HCT116 (cell line): Measurements from ENCODE around the gene RBKS. TPM values are rescaled to one million over a fixed set of nuclear protein-coding genes. Genes with fewer than 3 reads are reported as not detected.

Source experiments
- ATAC-seq: fragments of 200-7000 bp; cut with Tn5 transposase; 2 replicates; pipeline ENCODE4 v1.9.1; 2020; ENCODE audit warnings: mild to moderate bottlenecking, moderate library complexity
- BruUV-seq: library from RNA; stranded (reverse); fragments of 400-500 nt; replicated peaks from 2 replicates; lab custom pipeline; 2021; lab: Mats Ljungman, UMichigan
- CTCF ChIA-PET: fragments of 300-600 bp; sonication (Branson Sonifier 250); formaldehyde crosslinking; loops from one replicate; lab custom pipeline; 2021; ENCODE audit warnings: antibody characterized with exemption; lab: Charles Lee
- POLR2A ChIA-PET: fragments of 300-600, 350-600 bp; sonication (Branson Sonifier 250); formaldehyde crosslinking; loops from one replicate; lab custom pipeline; 2021; ENCODE audit warnings: antibody characterized with exemption; lab: Charles Lee
- RAD21 ChIA-PET, 2 experiments: fragments of 300-600 bp; sonication (Branson Sonifier 250); formaldehyde crosslinking; loops; one replicate each; lab custom pipeline; 2023; ENCODE audit warnings: low total read pairs in 2 of 2; ENCODE audit not compliant: uncharacterized antibody in 2 of 2, unreplicated experiment in 2 of 2, low non-redundant PET in 1 of 2; lab: Charles Lee
- DNase-seq: peaks from one replicate; pipeline ENCODE4 v3.0.0-alpha.2; 2010; ENCODE audit warnings: low read depth, low spot score
- H2AFZ ChIP-seq: fragments of 200-600 bp; shearing (Covaris generic), sonication (generic); 2 replicates; pipeline ENCODE4 v1.6.1; 2017; ENCODE audit warnings: low read depth, mixed run types, mixed read lengths, antibody characterized with exemption, low read length; ENCODE audit not compliant: poor library complexity, severe bottlenecking
- H3K27ac ChIP-seq: 2 replicates; pipeline ENCODE4 v1.5.1; 2012; ENCODE audit warnings: low read depth, low read length
- H3K27me3 ChIP-seq: fragments of 200-600 bp; sonication (generic); 2 replicates; pipeline ENCODE4 v1.6.1; 2016; ENCODE audit warnings: mixed run types, low read length, mixed read lengths; ENCODE audit not compliant: insufficient read depth
- H3K36me3 ChIP-seq, 2 experiments: fragments of 200-500 bp in 1 of 2; fragments of 200-600 bp in 1 of 2; sonication (Bioruptor generic) in 1 of 2; sonication (generic) in 1 of 2; 2 replicates each; pipeline versions ENCODE4 v1.5.1 to v1.6.1; 2014 to 2016; ENCODE audit warnings: low read length in 2 of 2, inconsistent platforms in 1 of 2, mixed read lengths in 1 of 2, mixed run types in 1 of 2; ENCODE audit not compliant: insufficient read depth in 2 of 2, control insufficient read depth in 1 of 2
- H3K4me1 ChIP-seq, 2 experiments: fragments of 200-600 bp in 1 of 2; sonication (generic) in 1 of 2; 2 replicates each; pipeline versions ENCODE4 v1.5.1 to v1.6.1; 2012 to 2017; ENCODE audit warnings: low read length in 2 of 2, inconsistent platforms in 1 of 2, mild to moderate bottlenecking in 1 of 2, mixed read lengths in 1 of 2, mixed run types in 1 of 2, moderate library complexity in 1 of 2; ENCODE audit not compliant: insufficient read depth in 2 of 2, control insufficient read depth in 1 of 2
- H3K4me2 ChIP-seq: fragments of 200-600 bp; sonication (generic); 2 replicates; pipeline ENCODE4 v1.6.1; 2017; ENCODE audit warnings: mixed run types, low read length, mixed read lengths
- H3K4me3 ChIP-seq, 2 experiments: fragments of 200-600 bp in 1 of 2; sonication (generic) in 1 of 2; replicated peaks in 1 of 2; 2 replicates each; pipeline ENCODE4 v1.5.1; 2011 to 2016; ENCODE audit warnings: low read length in 2 of 2, control low read depth in 1 of 2, low read depth in 1 of 2, mild to moderate bottlenecking in 1 of 2, mixed read lengths in 1 of 2, mixed run types in 1 of 2
- H3K79me2 ChIP-seq: fragments of 200-600 bp; sonication (generic); 2 replicates; pipeline ENCODE4 v1.6.1; 2017; ENCODE audit warnings: mild to moderate bottlenecking, mixed run types, low read length, moderate library complexity, mixed read lengths; ENCODE audit not compliant: insufficient read depth
- H3K9ac ChIP-seq: fragments of 200-600 bp; sonication (generic); 2 replicates; pipeline ENCODE4 v1.6.1; 2016; ENCODE audit warnings: low read length, mixed read lengths
- H3K9me2 ChIP-seq: fragments of 200-600 bp; sonication (generic), shearing (Covaris generic); 2 replicates; pipeline ENCODE4 v1.6.1; 2017; ENCODE audit warnings: mixed run types, mild to moderate bottlenecking, moderate library complexity; ENCODE audit not compliant: insufficient read depth
- H3K9me3 ChIP-seq, 2 experiments: fragments of 200-500 bp in 1 of 2; fragments of 200-600 bp in 1 of 2; sonication (Bioruptor generic) in 1 of 2; sonication (generic) in 1 of 2; 2 replicates each; pipeline ENCODE4 v1.6.1; 2014 to 2017; ENCODE audit warnings: low read length in 2 of 2, mixed read lengths in 2 of 2, inconsistent platforms in 1 of 2, low read depth in 1 of 2, mild to moderate bottlenecking in 1 of 2, mixed run types in 1 of 2, moderate library complexity in 1 of 2; ENCODE audit not compliant: control insufficient read depth in 1 of 2, insufficient read depth in 1 of 2
- H4K20me1 ChIP-seq: fragments of 200-600 bp; sonication (generic), shearing (Covaris generic); 2 replicates; pipeline ENCODE4 v1.6.1; 2017; ENCODE audit warnings: mixed run types, mild to moderate bottlenecking, moderate library complexity; ENCODE audit not compliant: insufficient read depth
- ATF3 ChIP-seq: IDR thresholded peaks from 2 replicates; pipeline ENCODE4 v1.6.1; 2012
- CEBPB ChIP-seq: IDR thresholded peaks from 2 replicates; pipeline ENCODE4 v1.6.1; 2012; ENCODE audit warnings: low read depth
- ELF1 ChIP-seq: IDR thresholded peaks from 2 replicates; pipeline ENCODE4 v1.6.1; 2012; ENCODE audit warnings: low read depth, borderline replicate concordance
- EZH2 ChIP-seq: fragments of 200-600 bp; sonication (generic); IDR thresholded peaks from 2 replicates; pipeline ENCODE4 v1.6.1; 2017; ENCODE audit warnings: antibody characterized with exemption, mixed run types
- FOSL1 ChIP-seq: IDR thresholded peaks from 2 replicates; pipeline ENCODE4 v1.6.1; 2012; ENCODE audit warnings: low read depth
- MAX ChIP-seq: IDR thresholded peaks from 2 replicates; pipeline ENCODE4 v1.6.1; 2012
- POLR2A ChIP-seq: IDR thresholded peaks from 2 replicates; pipeline ENCODE4 v1.7.0; 2011; ENCODE audit warnings: borderline replicate concordance; ENCODE audit not compliant: insufficient read depth, insufficient read length; ENCODE audit errors: extremely low read depth
- POLR2AphosphoS5 ChIP-seq: IDR thresholded peaks from 2 replicates; pipeline ENCODE4 v1.6.1; 2011; ENCODE audit warnings: mild to moderate bottlenecking, low read depth, low read length, moderate library complexity
- RAD21 ChIP-seq: IDR thresholded peaks from 2 replicates; pipeline ENCODE4 v1.6.1; 2012; ENCODE audit warnings: low read depth, mild to moderate bottlenecking
- SIN3A ChIP-seq: IDR thresholded peaks from 2 replicates; pipeline ENCODE4 v1.6.1; 2012; ENCODE audit warnings: low read depth
- YY1 ChIP-seq: IDR thresholded peaks from 2 replicates; pipeline ENCODE4 v1.6.1; 2011; ENCODE audit warnings: low read length, low read depth, moderate library complexity, mild to moderate bottlenecking; ENCODE audit not compliant: insufficient replicate concordance; ENCODE audit errors: extremely low read depth
- ZNF274 ChIP-seq: fragments of 200-500 bp; sonication (Bioruptor generic); IDR thresholded peaks from 2 replicates; pipeline ENCODE4 v1.6.1; 2014; ENCODE audit warnings: mild to moderate bottlenecking, low read depth, low read length, inconsistent platforms
- intact Hi-C: fragments of 100-400 bp; cut with micrococcal nuclease; formaldehyde crosslinking; loops from 2 replicates; pipeline ENCODE4 v1.10.0; 2022
- total RNA-seq: library from RNA; stranded (reverse); gene quantifications from one replicate; pipeline ENCODE4 v1.2.1, GENCODE V29; 2021; ENCODE audit not compliant: unreplicated experiment
- TF ChIP-seq, protein P1 (sequence below): IDR thresholded peaks from 2 replicates; pipeline ENCODE4 v1.6.1; 2011; ENCODE audit warnings: mild to moderate bottlenecking, low read length, moderate library complexity; ENCODE audit not compliant: insufficient replicate concordance; ENCODE audit errors: extremely low read depth
- TF ChIP-seq, protein P2 (sequence below): IDR thresholded peaks from 2 replicates; pipeline ENCODE4 v1.6.1; 2012; ENCODE audit warnings: low read depth
- TF ChIP-seq, protein P3 (sequence below), 3 experiments: fragments of 200-600 bp in 1 of 3; sonication (generic) in 1 of 3; IDR thresholded peaks in 2 of 3; conservative IDR thresholded peaks in 1 of 3; 2 replicates each; pipeline ENCODE4 v1.5.1; 2012 to 2017; ENCODE audit warnings: low read depth in 2 of 3, low read length in 2 of 3, antibody characterized with exemption in 1 of 3, borderline replicate concordance in 1 of 3, control low read depth in 1 of 3, mild to moderate bottlenecking in 1 of 3, mixed read lengths in 1 of 3, mixed run types in 1 of 3, moderate library complexity in 1 of 3; ENCODE audit not compliant: insufficient read depth in 1 of 3

RBKS gene
- total RNA-seq, 1 experiment from 2014 or later = 2.4 TPM

- peaks cover 3 to 17% of the 10 kb centered on the region in 2 experiments; a peak in 3 of 4 replicates for H3K4me1 ChIP-seq
Measured at GRCh38 chr2:27885234-27885633, 5.0 kb downstream of the RBKS start.

More at GRCh38 chr2:27885234-27885633, 5.0 kb downstream of the RBKS start:
- RAD21 ChIA-PET = no interaction called here
- no peaks in the 10 kb centered on the region for H3K9me3 ChIP-seq
- H3K9ac ChIP-seq = no peak overlapping the region
- no TSS peak for BruUV-seq
- DNase-seq = no peak
- TF ChIP-seq SIN3A (no peak), POLR2AphosphoS5 (no peak), ELF1 (no peak), ZNF274 (no peak), ATF3 (no peak), RAD21 (no peak), CEBPB (no peak), MAX (no peak), EZH2 (no peak), POLR2A (no peak), YY1 (no peak), FOSL1 (no peak)
- TF ChIP-seq, protein P1, sequence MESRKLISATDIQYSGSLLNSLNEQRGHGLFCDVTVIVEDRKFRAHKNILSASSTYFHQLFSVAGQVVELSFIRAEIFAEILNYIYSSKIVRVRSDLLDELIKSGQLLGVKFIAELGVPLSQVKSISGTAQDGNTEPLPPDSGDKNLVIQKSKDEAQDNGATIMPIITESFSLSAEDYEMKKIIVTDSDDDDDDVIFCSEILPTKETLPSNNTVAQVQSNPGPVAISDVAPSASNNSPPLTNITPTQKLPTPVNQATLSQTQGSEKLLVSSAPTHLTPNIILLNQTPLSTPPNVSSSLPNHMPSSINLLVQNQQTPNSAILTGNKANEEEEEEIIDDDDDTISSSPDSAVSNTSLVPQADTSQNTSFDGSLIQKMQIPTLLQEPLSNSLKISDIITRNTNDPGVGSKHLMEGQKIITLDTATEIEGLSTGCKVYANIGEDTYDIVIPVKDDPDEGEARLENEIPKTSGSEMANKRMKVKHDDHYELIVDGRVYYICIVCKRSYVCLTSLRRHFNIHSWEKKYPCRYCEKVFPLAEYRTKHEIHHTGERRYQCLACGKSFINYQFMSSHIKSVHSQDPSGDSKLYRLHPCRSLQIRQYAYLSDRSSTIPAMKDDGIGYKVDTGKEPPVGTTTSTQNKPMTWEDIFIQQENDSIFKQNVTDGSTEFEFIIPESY = no peak
- TF ChIP-seq, protein P2, sequence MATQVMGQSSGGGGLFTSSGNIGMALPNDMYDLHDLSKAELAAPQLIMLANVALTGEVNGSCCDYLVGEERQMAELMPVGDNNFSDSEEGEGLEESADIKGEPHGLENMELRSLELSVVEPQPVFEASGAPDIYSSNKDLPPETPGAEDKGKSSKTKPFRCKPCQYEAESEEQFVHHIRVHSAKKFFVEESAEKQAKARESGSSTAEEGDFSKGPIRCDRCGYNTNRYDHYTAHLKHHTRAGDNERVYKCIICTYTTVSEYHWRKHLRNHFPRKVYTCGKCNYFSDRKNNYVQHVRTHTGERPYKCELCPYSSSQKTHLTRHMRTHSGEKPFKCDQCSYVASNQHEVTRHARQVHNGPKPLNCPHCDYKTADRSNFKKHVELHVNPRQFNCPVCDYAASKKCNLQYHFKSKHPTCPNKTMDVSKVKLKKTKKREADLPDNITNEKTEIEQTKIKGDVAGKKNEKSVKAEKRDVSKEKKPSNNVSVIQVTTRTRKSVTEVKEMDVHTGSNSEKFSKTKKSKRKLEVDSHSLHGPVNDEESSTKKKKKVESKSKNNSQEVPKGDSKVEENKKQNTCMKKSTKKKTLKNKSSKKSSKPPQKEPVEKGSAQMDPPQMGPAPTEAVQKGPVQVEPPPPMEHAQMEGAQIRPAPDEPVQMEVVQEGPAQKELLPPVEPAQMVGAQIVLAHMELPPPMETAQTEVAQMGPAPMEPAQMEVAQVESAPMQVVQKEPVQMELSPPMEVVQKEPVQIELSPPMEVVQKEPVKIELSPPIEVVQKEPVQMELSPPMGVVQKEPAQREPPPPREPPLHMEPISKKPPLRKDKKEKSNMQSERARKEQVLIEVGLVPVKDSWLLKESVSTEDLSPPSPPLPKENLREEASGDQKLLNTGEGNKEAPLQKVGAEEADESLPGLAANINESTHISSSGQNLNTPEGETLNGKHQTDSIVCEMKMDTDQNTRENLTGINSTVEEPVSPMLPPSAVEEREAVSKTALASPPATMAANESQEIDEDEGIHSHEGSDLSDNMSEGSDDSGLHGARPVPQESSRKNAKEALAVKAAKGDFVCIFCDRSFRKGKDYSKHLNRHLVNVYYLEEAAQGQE = no peak
- TF ChIP-seq, protein P3, sequence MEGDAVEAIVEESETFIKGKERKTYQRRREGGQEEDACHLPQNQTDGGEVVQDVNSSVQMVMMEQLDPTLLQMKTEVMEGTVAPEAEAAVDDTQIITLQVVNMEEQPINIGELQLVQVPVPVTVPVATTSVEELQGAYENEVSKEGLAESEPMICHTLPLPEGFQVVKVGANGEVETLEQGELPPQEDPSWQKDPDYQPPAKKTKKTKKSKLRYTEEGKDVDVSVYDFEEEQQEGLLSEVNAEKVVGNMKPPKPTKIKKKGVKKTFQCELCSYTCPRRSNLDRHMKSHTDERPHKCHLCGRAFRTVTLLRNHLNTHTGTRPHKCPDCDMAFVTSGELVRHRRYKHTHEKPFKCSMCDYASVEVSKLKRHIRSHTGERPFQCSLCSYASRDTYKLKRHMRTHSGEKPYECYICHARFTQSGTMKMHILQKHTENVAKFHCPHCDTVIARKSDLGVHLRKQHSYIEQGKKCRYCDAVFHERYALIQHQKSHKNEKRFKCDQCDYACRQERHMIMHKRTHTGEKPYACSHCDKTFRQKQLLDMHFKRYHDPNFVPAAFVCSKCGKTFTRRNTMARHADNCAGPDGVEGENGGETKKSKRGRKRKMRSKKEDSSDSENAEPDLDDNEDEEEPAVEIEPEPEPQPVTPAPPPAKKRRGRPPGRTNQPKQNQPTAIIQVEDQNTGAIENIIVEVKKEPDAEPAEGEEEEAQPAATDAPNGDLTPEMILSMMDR (IDR thresholded peaks at IDR 0.05 in 2 of 3, conservative IDR thresholded peaks at IDR 0.05 in 1 of 3; ENCODE audit: borderline replicate concordance in 1 of 3, insufficient read depth in 1 of 3, low read depth in 2 of 3, low read length in 2 of 3) = no peak
- TF ChIP-seq, all 23 proteins: peak for 0
- no peak for ATAC-seq
- Histone ChIP-seq H3K4me3 (no peak overlapping the region), H3K27me3 (no peaks in the 10 kb centered on the region), H2AFZ (no peak overlapping the region), H4K20me1 (no peaks in the 10 kb centered on the region), H3K79me2 (no peaks in the 10 kb centered on the region), H3K4me2 (no peak overlapping the region), H3K27ac (no peak overlapping the region), H3K36me3 (no peaks in the 10 kb centered on the region), H3K9me2 (no peaks in the 10 kb centered on the region)
- ChIA-PET POLR2A (no interaction called here), CTCF (no interaction called here)
- intact Hi-C loops = no loop called here
